IPS DF 4.7 (cell line): ENCODE results near the gene CHL1.
"Not testable (repeated sequence)": the region's sequence is repeated elsewhere in the genome, so short reads cannot be mapped to it uniquely, and the experiment has no call there.

Source experiments
- DNase-seq: peaks from one replicate; pipeline ENCODE4 v3.0.0-alpha.2; 2013; ENCODE audit warnings: low spot score; ENCODE audit errors: extremely low read depth

Gene CHL1

DNA sequence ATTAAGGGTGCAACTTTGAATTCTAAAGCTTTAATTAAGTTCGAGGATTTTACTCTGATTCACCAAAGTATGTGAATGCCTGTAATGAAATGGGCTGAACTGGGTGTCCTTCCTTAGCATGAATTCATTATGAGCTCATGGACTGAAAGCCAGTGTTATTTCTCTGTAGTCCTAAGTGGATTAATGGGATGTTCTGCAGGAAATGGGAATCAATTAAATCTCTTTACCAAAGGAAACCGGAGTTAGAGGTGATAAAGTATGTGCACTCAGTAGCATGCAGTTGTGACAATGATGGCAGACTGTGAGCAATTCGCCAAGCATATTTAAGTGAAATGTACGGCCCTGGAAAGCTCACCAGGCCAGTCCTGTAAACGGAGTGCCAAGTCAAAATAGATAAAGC is 138.7 kb downstream of the CHL1 start:
- no peak for DNase-seq

GRCh38 chr3:339351-339750 is 142.8 kb downstream of the CHL1 start:
- no peak for DNase-seq

- DNase-seq = no peak
These were observed 145.4 kb downstream of the CHL1 start for GRCh38 chr3:341998-342397.

GRCh38 chr3:346186-346585 is 149.6 kb downstream of the CHL1 start:
- DNase-seq = no peak

DNA sequence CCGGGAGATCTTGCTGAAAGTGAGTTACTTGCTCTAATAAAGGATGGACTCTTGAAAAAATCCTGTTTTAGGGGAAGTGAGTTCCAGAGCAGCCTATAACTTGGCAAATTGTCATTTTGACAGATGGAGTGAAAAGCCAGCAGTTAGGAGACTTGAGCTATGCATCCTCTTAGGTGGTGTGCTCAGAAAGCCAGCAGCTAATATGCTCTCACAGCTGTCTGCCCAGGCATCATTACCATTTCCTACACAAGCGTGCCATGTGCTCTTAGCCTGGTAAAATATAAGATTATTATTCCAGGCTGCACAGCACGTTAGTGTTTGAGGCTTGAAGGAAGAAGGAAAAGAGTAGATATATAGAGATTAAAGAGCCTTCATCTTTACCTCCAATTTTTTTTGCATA is 151.0 kb downstream of the CHL1 start:
- DNase-seq = no peak

DNA sequence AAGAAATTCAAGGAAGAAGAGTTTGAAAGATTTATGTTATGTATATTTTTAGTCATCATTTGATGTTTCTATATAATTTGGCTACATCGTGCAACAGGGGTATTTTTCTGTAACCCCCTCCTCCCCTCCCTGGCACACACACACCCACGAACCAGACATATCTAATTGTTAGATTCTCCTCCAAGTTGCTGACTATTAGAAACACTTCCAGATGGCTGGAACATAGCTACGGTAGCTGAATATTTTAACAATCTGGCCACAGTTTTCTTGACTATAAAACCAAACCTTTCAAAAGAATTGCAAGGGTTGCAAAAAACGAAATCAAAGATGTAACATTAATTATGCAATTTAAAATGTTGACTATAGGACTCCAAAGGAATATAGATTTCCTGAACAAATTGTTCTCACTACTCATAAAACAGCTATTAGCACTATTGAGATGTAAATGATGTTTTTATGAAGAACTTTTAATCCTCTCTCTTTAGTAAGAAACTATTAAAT is 154.4 kb downstream of the CHL1 start:
- DNase-seq = no peak

- no peak for DNase-seq
These were observed 156.0 kb downstream of the CHL1 start for GRCh38 chr3:352599-352998.

GRCh38 chr3:353191-353739 is 156.7 kb downstream of the CHL1 start:
- no peak for DNase-seq

DNA sequence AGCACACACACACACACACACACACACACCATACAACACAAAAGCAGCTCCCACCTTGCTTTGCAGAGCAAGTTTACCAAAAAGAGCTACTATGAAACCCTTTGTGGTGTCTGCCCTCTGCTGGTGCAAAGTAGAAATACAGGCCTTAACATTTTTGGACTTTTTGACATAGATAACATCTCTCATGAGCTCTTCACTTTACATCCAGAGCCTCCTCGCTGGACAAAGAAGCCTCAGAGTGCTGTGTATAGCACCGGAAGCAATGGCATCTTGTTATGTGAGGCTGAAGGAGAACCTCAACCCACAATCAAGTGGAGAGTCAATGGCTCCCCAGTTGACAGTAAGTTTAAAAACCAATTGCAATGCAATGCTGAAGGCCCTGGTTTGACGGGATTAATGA is 157.9 kb downstream of the CHL1 start:
- DNase-seq = peak; percentile 3

GRCh38 chr3:355622-356021 is 159.1 kb downstream of the CHL1 start:
- no peak for DNase-seq

- no peak for DNase-seq
These were observed 160.4 kb downstream of the CHL1 start for GRCh38 chr3:356952-357351.

DNA sequence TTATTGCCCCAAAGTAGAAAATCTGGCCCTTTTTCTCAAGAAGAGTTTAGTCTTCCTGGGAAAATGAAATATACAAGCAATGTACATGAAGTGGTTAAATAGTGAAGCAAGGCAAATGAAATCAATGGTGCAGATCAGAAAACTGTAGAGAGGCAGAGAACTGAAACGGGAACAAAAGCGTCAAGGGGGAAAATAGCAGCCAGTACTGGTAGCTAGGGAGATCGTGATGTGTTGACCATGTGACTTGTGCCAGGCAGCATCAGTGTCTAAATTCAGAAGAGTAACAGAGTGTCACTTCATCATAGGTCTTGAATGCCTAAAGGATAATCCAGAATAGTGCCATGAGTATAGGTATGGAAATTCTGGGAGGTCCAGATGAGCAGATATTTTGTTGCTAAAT is 163.1 kb downstream of the CHL1 start:
- DNase-seq = no peak

DNA sequence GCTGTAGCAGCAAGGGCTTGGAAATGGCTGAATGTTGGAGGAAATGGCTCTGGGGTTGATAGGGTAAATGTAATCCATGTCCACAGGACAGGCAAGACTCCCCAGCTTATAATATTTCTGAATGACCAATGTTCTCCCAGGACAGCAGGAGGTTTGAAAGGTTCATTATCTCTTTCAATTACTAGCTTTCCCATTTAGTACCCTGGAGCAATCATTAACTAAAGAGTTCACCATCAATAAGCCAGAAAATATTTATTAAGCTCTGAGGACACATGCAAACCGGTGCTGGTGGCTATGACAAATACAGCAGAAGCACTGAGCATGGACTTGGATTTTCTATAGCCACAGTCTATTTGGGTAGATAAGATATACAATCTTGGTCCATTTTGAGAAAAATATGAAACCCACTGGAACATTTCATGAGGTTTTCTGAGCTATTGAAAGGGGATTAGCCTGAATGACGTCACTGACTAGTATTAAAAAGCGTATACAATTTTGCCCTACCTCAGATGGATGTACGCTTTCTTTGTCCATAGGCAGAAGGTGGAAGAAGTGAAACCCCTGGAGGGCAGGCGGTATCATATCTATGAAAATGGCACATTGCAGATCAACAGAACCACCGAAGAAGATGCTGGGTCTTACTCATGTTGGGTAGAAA is 166.2 kb downstream of the CHL1 start:
- DNase-seq = no peak

DNA sequence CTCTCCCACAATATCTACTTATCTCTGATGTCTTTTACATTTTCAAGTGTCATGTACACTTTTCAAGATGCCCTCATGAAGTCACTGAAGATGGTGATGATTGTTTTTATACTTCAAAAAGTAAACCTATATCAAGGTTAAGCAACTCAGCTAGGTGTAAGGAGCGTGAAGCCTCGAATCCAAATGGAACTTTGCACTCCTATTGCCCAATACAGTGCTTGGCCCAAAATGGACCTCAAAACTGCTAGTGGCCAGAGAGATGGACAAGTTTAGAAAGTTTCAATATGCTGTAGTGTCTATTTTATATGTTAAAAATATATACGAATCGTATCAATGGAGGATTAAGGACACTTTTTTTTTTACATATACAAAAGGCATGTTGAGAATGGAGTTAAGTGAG is 167.7 kb downstream of the CHL1 start:
- DNase-seq = no peak

- DNase-seq = no peak
These were observed 168.7 kb downstream of the CHL1 start for GRCh38 chr3:365268-365667.

DNA sequence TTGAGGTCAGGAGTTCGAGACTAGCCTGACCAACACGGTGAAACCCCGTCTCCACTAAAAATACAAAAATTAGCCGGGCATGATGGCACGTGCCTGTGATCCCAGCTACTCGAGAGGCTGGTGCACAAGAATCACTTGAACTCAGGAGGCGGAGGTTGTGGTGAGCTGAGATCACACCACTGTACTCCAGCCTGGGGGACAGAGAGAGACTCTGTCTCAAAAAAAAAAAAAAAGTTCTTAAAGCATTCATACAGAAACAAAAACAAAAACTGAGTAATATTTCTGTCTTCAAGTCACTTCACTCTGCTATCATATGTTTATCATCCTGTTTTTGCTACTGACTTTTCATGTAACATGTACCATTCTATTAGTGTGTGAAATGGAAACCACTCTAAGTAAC is 169.7 kb downstream of the CHL1 start:
- DNase-seq = not testable (repeated sequence)

- DNase-seq = no peak
These were observed 176.7 kb downstream of the CHL1 start for GRCh38 chr3:373193-373779.

DNA sequence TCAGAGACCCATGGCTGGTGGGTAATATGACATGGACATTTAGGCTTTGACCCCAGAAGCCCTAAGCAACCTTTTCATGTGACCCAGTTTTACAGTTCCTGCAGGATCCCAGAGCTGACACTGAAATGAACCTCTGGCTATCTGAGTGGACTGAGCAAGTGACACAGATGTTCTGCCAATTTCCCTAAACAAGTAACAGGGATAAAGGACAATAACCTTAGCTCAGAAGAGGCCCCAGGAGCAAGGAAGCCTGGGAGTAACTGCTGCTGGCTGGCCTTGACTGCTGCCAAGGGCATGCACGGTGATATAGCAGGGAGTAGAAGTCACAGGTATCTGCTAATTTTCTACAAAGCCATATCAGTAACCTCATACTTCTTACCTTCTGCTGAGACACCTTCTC is 177.9 kb downstream of the CHL1 start:
- DNase-seq = no peak

DNA sequence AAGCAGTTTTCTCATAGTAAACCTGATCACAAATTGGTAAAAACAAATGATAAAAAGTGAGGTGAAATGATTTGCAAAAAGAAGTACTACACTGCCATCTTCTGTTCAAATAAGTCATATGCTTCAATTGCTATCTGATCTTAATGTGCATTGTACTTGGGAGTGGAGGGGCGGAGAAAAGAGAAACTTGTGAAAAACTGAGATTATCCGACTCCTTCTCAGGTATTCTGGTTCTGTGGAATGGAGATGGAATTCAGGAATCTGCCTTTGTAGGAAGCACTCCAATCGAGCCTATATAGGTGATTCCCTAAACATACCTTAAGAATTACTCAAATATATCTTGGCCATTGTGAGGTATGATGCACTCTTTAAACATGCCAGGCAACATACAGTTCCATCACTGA is 180.6 kb downstream of the CHL1 start:
- DNase-seq = no peak

GRCh38 chr3:380801-381200 is 184.2 kb downstream of the CHL1 start:
- no peak for DNase-seq

DNA sequence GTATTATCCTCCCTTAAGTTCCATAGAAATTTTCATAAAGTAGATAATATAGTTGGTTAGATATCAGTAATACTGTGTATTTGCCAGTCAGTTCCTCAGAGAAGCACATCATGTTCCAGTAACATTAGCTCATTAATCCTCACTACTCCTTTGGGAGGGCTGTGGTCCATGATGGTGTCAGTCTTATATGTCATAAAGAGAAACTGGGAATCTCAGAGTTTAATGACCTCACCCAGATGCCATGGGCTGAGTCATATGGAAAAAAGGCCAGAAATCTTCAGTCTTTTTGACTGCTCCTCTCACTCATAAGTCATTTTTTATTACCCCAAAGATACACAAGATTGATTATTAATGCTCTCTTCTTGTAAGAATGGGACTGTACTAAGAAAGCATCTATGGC is 188.6 kb downstream of the CHL1 start:
- no peak for DNase-seq

- no peak for DNase-seq
These were observed 198.2 kb downstream of the CHL1 start for GRCh38 chr3:394775-395174.

GRCh38 chr3:396293-396692 is 199.7 kb downstream of the CHL1 start:
- DNase-seq = no peak
